H9 (cell line): Measurements from ENCODE around the gene TMEM38A. TPM values are rescaled to one million over a fixed set of nuclear protein-coding genes. Genes with fewer than 3 reads are reported as not detected.

Experiments used
- DNase-seq: peaks from one replicate; pipeline ENCODE4 v3.0.0-alpha.2; 2017
- H2AFZ ChIP-seq: one replicate; pipeline ENCODE4 v1.6.1; 2013; ENCODE audit warnings: mild to moderate bottlenecking, low read length, control low read depth, moderate library complexity
- H2AK5ac ChIP-seq: 2 replicates; pipeline ENCODE4 v1.6.1; 2013; ENCODE audit warnings: low read length, control low read depth, mixed read lengths; ENCODE audit not compliant: insufficient read length
- H2BK120ac ChIP-seq: one replicate; pipeline ENCODE4 v1.6.1; 2013; ENCODE audit warnings: low read depth, mild to moderate bottlenecking, low read length, control low read depth, inconsistent platforms; ENCODE audit not compliant: poor library complexity, severe bottlenecking
- H2BK12ac ChIP-seq: 2 replicates; pipeline ENCODE4 v1.6.1; 2013; ENCODE audit warnings: low read length, control low read depth, mixed read lengths, low read depth; ENCODE audit not compliant: insufficient read length
- H2BK15ac ChIP-seq: 2 replicates; pipeline ENCODE4 v1.6.1; 2013; ENCODE audit warnings: low read depth, low read length, control low read depth
- H2BK20ac ChIP-seq: one replicate; pipeline ENCODE4 v1.6.1; 2013; ENCODE audit warnings: low read depth, mild to moderate bottlenecking, low read length, control low read depth, inconsistent platforms; ENCODE audit not compliant: poor library complexity, severe bottlenecking
- H2BK5ac ChIP-seq: 2 replicates; pipeline ENCODE4 v1.6.1; 2013; ENCODE audit warnings: low read length, control low read depth, mixed read lengths; ENCODE audit not compliant: insufficient read length
- H3K14ac ChIP-seq: 2 replicates; pipeline ENCODE4 v1.6.1; 2013; ENCODE audit warnings: low read length, control low read depth; ENCODE audit not compliant: insufficient read depth
- H3K18ac ChIP-seq: 2 replicates; pipeline ENCODE4 v1.6.1; 2013; ENCODE audit warnings: low read depth, mild to moderate bottlenecking, mixed read lengths, low read length, control low read depth; ENCODE audit not compliant: insufficient read length
- H3K23ac ChIP-seq: 2 replicates; pipeline ENCODE4 v1.6.1; 2013; ENCODE audit warnings: low read length, control low read depth, mixed read lengths, low read depth; ENCODE audit not compliant: insufficient read length
- H3K23me2 ChIP-seq: 2 replicates; pipeline ENCODE4 v1.6.1; 2013; ENCODE audit warnings: low read depth, mild to moderate bottlenecking, mixed read lengths, low read length, control low read depth; ENCODE audit not compliant: insufficient read length, poor library complexity, severe bottlenecking
- H3K27ac ChIP-seq: 2 replicates; pipeline ENCODE4 v1.5.1; 2013; ENCODE audit warnings: low read length, control low read depth, mixed read lengths, low read depth; ENCODE audit not compliant: insufficient read length
- H3K27me3 ChIP-seq: 2 replicates; pipeline ENCODE4 v1.6.1; 2013; ENCODE audit warnings: low read length, control low read depth, inconsistent platforms; ENCODE audit not compliant: insufficient read depth
- H3K4ac ChIP-seq: 2 replicates; pipeline ENCODE4 v1.6.1; 2013; ENCODE audit warnings: low read depth, mild to moderate bottlenecking, control low read depth, inconsistent platforms, low read length, moderate library complexity
- H3K4me1 ChIP-seq: 2 replicates; pipeline ENCODE4 v1.6.1; 2013; ENCODE audit warnings: low read length, control low read depth, inconsistent platforms; ENCODE audit not compliant: insufficient read depth
- H3K4me2 ChIP-seq: 2 replicates; pipeline ENCODE4 v1.6.1; 2013; ENCODE audit warnings: low read length, control low read depth, mixed read lengths; ENCODE audit not compliant: insufficient read length, insufficient read depth
- H3K56ac ChIP-seq: 2 replicates; pipeline ENCODE4 v1.6.1; 2013; ENCODE audit warnings: low read depth, mild to moderate bottlenecking, mixed read lengths, low read length, control low read depth; ENCODE audit not compliant: insufficient read length
- H3K79me1 ChIP-seq: 2 replicates; pipeline ENCODE4 v1.6.1; 2013; ENCODE audit warnings: low read depth, mild to moderate bottlenecking, moderate library complexity, low read length, control low read depth, inconsistent platforms; ENCODE audit not compliant: insufficient read depth, poor library complexity, severe bottlenecking
- H3K79me2 ChIP-seq: 2 replicates; pipeline ENCODE4 v1.6.1; 2013; ENCODE audit warnings: low read length, control low read depth, inconsistent platforms; ENCODE audit not compliant: insufficient read depth
- H3K9ac ChIP-seq: 2 replicates; pipeline ENCODE4 v1.6.1; 2013; ENCODE audit warnings: low read length, control low read depth, mixed read lengths; ENCODE audit not compliant: insufficient read length; ENCODE audit errors: extremely low read depth
- H3K9me3 ChIP-seq: one replicate; pipeline ENCODE4 v1.6.1; 2013; ENCODE audit warnings: low read depth, low read length, inconsistent platforms; ENCODE audit not compliant: control insufficient read depth
- H3T11ph ChIP-seq: one replicate; pipeline ENCODE4 v1.6.1; 2013; ENCODE audit warnings: mild to moderate bottlenecking, low read length, control low read depth, inconsistent platforms
- H4K20me1 ChIP-seq: one replicate; pipeline ENCODE4 v1.6.1; 2013; ENCODE audit not compliant: control insufficient read depth, insufficient read length, insufficient read depth
- H4K5ac ChIP-seq: 2 replicates; pipeline ENCODE4 v1.6.1; 2013; ENCODE audit warnings: low read depth, mild to moderate bottlenecking, mixed read lengths, low read length, control low read depth; ENCODE audit not compliant: insufficient read length
- H4K8ac ChIP-seq: replicated peaks from 2 replicates; pipeline ENCODE4 v1.6.1; 2013; ENCODE audit warnings: low read length, control low read depth, mixed read lengths, low read depth; ENCODE audit not compliant: insufficient read length
- H4K91ac ChIP-seq: 2 replicates; pipeline ENCODE4 v1.6.1; 2013; ENCODE audit warnings: low read depth, mild to moderate bottlenecking, moderate library complexity, mixed read lengths, low read length, control low read depth; ENCODE audit not compliant: insufficient read length
- H3K27ac Mint-ChIP-seq, 3 experiments: 2 replicates in 2 of 3; 3 replicates in 1 of 3; pipeline ENCODE4 v1.8.0; 2020 to 2021; ENCODE audit warnings: mixed read lengths in 3 of 3, mild to moderate bottlenecking in 1 of 3, moderate library complexity in 1 of 3
- H3K27me3 Mint-ChIP-seq: 2 replicates; pipeline ENCODE4 v1.8.0; 2021; ENCODE audit warnings: low read depth, mild to moderate bottlenecking, moderate library complexity, mixed read lengths
- H3K36me3 Mint-ChIP-seq, 3 experiments: 2 replicates in 2 of 3; 3 replicates in 1 of 3; pipeline ENCODE4 v1.8.0; 2020 to 2021; ENCODE audit warnings: low read depth in 3 of 3, mixed read lengths in 3 of 3; ENCODE audit not compliant: insufficient read depth in 1 of 3
- H3K4me1 Mint-ChIP-seq, 2 experiments: 2 replicates each; pipeline ENCODE4 v1.8.0; 2020; ENCODE audit warnings: mixed read lengths in 2 of 2
- H3K4me3 Mint-ChIP-seq, 2 experiments: 2 replicates in 1 of 2; 3 replicates in 1 of 2; pipeline ENCODE4 v1.8.0; 2020 to 2021; ENCODE audit warnings: mild to moderate bottlenecking in 2 of 2, mixed read lengths in 2 of 2, moderate library complexity in 1 of 2
- H3K9me3 Mint-ChIP-seq, 2 experiments: 2 replicates in 1 of 2; 3 replicates in 1 of 2; pipeline ENCODE4 v1.8.0; 2020; ENCODE audit warnings: mild to moderate bottlenecking in 2 of 2, mixed read lengths in 2 of 2, moderate library complexity in 1 of 2
- CTCF ChIP-seq: fragments of 200-600 bp; sonication (generic); conservative IDR thresholded peaks from 3 replicates; pipeline ENCODE4 v1.8.0; 2021; ENCODE audit warnings: antibody characterized with exemption, mild to moderate bottlenecking
- WGBS: extraction: QIAGEN DNeasy Blood & Tissue Kit; methylation state at CpG from one replicate; pipeline ENCODE4 v1.1.7; 2013; ENCODE audit warnings: missing lambda C conversion rate, low lambda C conversion rate, mixed read lengths; ENCODE audit not compliant: insufficient read length; ENCODE audit errors: extremely low coverage; 5-methylcytosine and 5-hydroxymethylcytosine counted together
- total RNA-seq: library from RNA; stranded (reverse); gene quantifications from 2 replicates; pipeline ENCODE4 v1.2.1, GENCODE V29; 2021

TMEM38A gene
- total RNA-seq, 1 experiment from 2014 or later = 7.4 TPM

GRCh38 chr19:16627928-16628182 is 33.1 kb upstream of the TMEM38A start:
- H4K91ac ChIP-seq = no peak overlapping the region
- H4K8ac ChIP-seq = no peak overlapping the region
- no peak overlapping the region for H3K27ac ChIP-seq
- no peaks in the 10 kb centered on the region for H3K4me1 ChIP-seq
- H2BK12ac ChIP-seq = no peak overlapping the region
- no peak overlapping the region for H2BK15ac ChIP-seq
- peaks cover 9% of the 10 kb centered on the region for H3K23me2 ChIP-seq
- no peak overlapping the region for H2BK120ac ChIP-seq
- H3K27ac Mint-ChIP-seq = no peak overlapping the region
- no peaks in the 10 kb centered on the region for H4K20me1 ChIP-seq
- H3K4me2 ChIP-seq = peak overlapping the region; percentile 92
- H3K9ac ChIP-seq = peak overlapping the region; percentile 73
- no peak overlapping the region; the same call in 1 of the 2 replicates for H3K14ac ChIP-seq
- no peak for TF ChIP-seq CTCF
- H3K27me3 ChIP-seq = no peaks in the 10 kb centered on the region
- no peaks in the 10 kb centered on the region for H3K9me3 ChIP-seq
- peaks cover 28 to 30% of the 10 kb centered on the region in 2 experiments for H3K4me1 Mint-ChIP-seq
- H3K9me3 Mint-ChIP-seq = no peaks in the 10 kb centered on the region
- peaks cover 31% of the 10 kb centered on the region; the same call in 1 of the 2 replicates for H3K79me2 ChIP-seq
- no peak overlapping the region for H3K56ac ChIP-seq
- H2BK20ac ChIP-seq = no peak overlapping the region
- H4K5ac ChIP-seq = no peak overlapping the region
- no peak overlapping the region for H3K4ac ChIP-seq
- H3T11ph ChIP-seq = no peak overlapping the region
- H3K27me3 Mint-ChIP-seq = no peaks in the 10 kb centered on the region
- no peak overlapping the region for H2AK5ac ChIP-seq
- H3K4me3 Mint-ChIP-seq = peak overlapping the region; percentile 94 to 97
- peaks cover 5% of the 10 kb centered on the region for H3K79me1 ChIP-seq
- H2BK5ac ChIP-seq = no peak overlapping the region
- no peak for DNase-seq
- peaks cover 4 to 25% (median 17%) of the 10 kb centered on the region in 3 experiments; a peak in 5 of 7 replicates for H3K36me3 Mint-ChIP-seq
- no CpG with 5 or more reads among the region's 38 CpGs for WGBS
- H3K18ac ChIP-seq = no peak overlapping the region
- no peak overlapping the region for H3K23ac ChIP-seq
- no peak overlapping the region for H2AFZ ChIP-seq
